HG03439 (cell line): Measurements from ENCODE around the gene ARHGEF19.
"Not testable (repeated sequence)": the region's sequence is repeated elsewhere in the genome, so short reads cannot be mapped to it uniquely, and the experiment has no call there.

Experiments
- ATAC-seq: cut with Tn5 transposase; IDR thresholded peaks from one replicate; pipeline ENCODE4 v1.9.1; 2021; ENCODE audit warnings: mild to moderate bottlenecking, moderate library complexity; ENCODE audit not compliant: unreplicated experiment

The ARHGEF19 gene

GRCh38 chr1:16168144-16168495 is 44.3 kb downstream of the ARHGEF19 start:
- ATAC-seq = not testable (repeated sequence)

GRCh38 chr1:16167331-16168143 is 44.9 kb downstream of the ARHGEF19 start:
- no peak for ATAC-seq

GRCh38 chr1:16166117-16166516 is 46.3 kb downstream of the ARHGEF19 start:
- no peak for ATAC-seq

- no peak for ATAC-seq
These were observed 46.9 kb downstream of the ARHGEF19 start for GRCh38 chr1:16165548-16165947.

GRCh38 chr1:16165073-16165364 is 47.4 kb downstream of the ARHGEF19 start:
- ATAC-seq = no peak

- ATAC-seq = no peak
These were observed 48.0 kb downstream of the ARHGEF19 start for GRCh38 chr1:16164213-16165072.

- ATAC-seq = not testable (repeated sequence)
These were observed 48.7 kb downstream of the ARHGEF19 start for GRCh38 chr1:16163608-16164212.

- ATAC-seq = no peak
These were observed 50.2 kb downstream of the ARHGEF19 start for GRCh38 chr1:16162163-16162822.

GRCh38 chr1:16161717-16162116 is 50.7 kb downstream of the ARHGEF19 start:
- no peak for ATAC-seq

GRCh38 chr1:16158993-16159831 is 53.2 kb downstream of the ARHGEF19 start:
- ATAC-seq = no peak

GRCh38 chr1:16158025-16158424 is 54.4 kb downstream of the ARHGEF19 start:
- no peak for ATAC-seq

- ATAC-seq = no peak
These were observed 55.5 kb downstream of the ARHGEF19 start for GRCh38 chr1:16156848-16157495.

GRCh38 chr1:16155537-16156410 is 56.7 kb downstream of the ARHGEF19 start, which contains the start of gene EPHA2:
Gene EPHA2 (minus strand): TSS chr1:16156069. CDS start chr1:16155932, 137 bp downstream.
- ATAC-seq = no peak

- ATAC-seq = no peak
These were observed 58.3 kb downstream of the ARHGEF19 start for GRCh38 chr1:16153999-16154673.

GRCh38 chr1:16153096-16153998 is 59.1 kb downstream of the ARHGEF19 start:
- ATAC-seq = no peak

- ATAC-seq = no peak
These were observed 59.9 kb downstream of the ARHGEF19 start for GRCh38 chr1:16152481-16153087.

GRCh38 chr1:16151995-16152384 is 60.5 kb downstream of the ARHGEF19 start:
- no peak for ATAC-seq
